ENCODE data around the gene LEP.
"Not testable (repeated sequence)": the region's sequence is repeated elsewhere in the genome, so short reads cannot be mapped to it uniquely, and the experiment has no call there.

Gene LEP

GRCh38 chr7:128271942-128272481 lies 30.9 kb downstream of the LEP start:
- DNase-seq (ENCODE audit: low read depth in 2 of 2) = no peak

GRCh38 chr7:128274246-128274883 lies 33.3 kb downstream of the LEP start:
- DNase-seq (ENCODE audit: low read depth in 2 of 2) = no peak

- no peak for DNase-seq (ENCODE audit: low read depth in 2 of 2)
Observed at GRCh38 chr7:128274884-128275603, 34.0 kb downstream of the LEP start.

- DNase-seq (ENCODE audit: low read depth in 2 of 2) = no peak
Observed at GRCh38 chr7:128275681-128276080, 34.6 kb downstream of the LEP start.

DNA sequence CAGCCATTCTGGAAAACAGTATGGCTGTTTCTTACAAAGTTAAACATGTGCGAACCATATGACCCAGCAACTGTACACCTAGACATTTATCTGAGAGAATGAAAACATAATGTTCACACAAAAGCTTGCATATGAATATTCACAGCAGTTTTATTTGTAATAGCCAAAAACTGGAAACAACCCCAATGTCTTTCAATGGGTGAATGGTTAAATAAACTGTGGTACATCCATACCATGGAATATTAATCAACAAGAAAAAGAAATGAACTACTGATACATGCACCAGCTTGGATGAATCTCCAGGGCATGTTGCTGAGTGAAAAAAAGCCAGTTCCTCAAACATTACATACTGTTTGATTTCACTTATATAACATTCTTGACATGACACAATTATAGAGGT lies 37.3 kb downstream of the LEP start:
- no peak for DNase-seq (ENCODE audit: low read depth in 2 of 2)

- DNase-seq (ENCODE audit: low read depth in 2 of 2) = no peak
Observed at GRCh38 chr7:128279124-128279713, 38.1 kb downstream of the LEP start.

- DNase-seq (ENCODE audit: low read depth in 2 of 2) = not testable (repeated sequence)
Observed at GRCh38 chr7:128280451-128280850, 39.4 kb downstream of the LEP start.

GRCh38 chr7:128281605-128282380 lies 40.7 kb downstream of the LEP start:
- DNase-seq (ENCODE audit: low read depth in 2 of 2) = no peak

DNA sequence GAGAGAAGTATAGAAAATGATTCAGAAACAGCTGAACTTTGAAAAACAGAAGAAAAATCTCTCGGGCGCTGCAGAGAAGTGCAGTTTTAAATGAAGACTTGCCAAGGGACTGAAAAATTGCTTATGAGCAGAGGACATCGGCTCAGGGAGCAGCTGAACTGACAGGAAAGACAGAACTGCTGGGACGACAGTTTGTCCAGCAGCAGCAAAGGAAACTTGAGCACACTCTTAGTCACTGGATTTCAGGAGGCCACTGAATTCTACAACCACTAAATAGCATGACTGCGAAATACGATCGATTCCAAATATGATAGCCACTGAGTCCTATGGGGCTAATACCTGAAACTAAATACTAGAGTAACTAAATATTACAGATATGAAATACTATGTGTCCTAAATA lies 43.0 kb downstream of the LEP start:
- no peak for DNase-seq (ENCODE audit: low read depth in 2 of 2)

DNA sequence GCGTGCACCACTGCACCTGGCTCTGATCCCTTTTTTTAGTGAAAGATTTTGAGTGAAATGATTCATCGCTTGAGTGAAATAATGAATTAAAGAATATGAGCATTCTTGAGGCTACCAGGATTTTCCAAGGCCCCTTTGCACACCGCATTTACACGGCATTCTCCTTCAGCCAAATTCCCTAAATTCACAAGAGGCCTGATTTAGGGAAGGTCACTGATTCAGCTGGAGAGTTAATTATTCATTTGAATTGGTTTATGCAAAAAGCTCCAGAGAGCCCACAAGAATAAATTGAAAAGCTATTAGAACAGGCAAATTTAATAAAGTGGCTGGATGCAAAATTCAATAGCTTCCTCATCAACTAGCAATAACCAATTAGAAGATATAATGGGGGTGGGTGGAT lies 46.5 kb downstream of the LEP start:
- no peak for DNase-seq (ENCODE audit: low read depth in 2 of 2)

GRCh38 chr7:128298004-128298403 lies 56.9 kb downstream of the LEP start:
- not testable (repeated sequence) for DNase-seq (ENCODE audit: low read depth in 2 of 2)

DNA sequence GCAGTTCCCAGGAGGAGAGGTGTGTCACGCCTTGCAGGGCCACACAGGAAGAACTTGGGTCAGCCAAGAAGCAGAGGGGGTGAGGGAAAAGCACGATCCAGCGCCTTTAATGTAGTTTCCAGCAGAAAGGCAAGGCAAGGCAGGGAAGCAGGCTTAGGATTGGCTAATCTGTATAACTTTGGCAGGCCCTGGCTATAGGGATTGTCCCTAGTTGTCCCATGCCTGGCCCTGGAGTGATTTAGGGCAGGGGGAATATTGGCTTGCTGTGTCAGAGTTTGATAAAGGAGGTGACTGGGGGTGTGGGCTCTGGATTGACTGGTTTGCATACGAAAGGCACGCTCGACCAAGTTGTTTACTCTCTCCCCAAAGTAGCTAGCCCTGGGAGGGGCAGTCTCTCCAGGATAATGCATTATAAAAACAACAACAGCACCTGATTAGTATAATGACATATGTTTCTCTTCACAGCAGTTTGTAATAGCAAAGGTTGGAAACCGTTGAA lies 58.1 kb downstream of the LEP start:
- DNase-seq (ENCODE audit: low read depth in 2 of 2) = no peak

DNA sequence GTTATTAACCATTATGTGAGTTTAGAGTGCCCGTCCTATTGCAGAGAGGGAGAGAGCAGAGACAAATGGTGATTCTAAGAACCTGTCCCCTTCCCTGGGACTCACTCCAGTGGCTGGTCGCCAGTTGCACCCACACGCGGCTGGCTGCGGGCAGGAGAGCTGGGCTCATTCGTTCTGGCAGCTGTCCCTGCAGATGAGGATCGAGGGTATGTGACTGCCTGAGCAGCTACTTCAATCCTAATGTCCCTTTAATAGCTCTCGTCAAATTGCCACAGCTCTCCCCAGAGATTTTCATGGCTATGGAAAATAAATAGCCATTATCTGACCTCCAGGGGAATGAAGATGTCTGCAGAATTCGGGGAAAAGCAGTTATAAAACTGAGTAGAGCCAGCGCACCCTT lies 61.1 kb downstream of the LEP start:
- DNase-seq (ENCODE audit: low read depth in 2 of 2) = no peak

DNA sequence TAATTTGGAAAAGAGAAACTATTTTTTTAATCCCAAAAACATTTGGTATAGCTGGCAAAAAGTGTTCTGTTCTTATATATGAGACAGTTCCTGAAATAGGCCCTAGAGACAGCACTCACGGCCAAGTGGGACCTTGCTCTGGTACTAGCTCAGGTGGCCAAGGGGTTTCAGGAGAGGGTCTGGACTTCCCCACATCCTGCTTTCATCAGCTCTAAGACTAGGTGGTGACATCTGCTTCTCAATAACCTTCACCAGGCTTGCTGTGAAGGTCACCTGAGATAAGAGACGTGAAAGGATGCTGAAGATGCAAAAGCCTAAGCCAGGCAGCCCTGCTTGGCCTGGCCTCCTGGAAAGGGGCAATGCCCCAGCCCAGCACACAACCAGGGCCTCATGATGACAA lies 62.1 kb downstream of the LEP start:
- DNase-seq (ENCODE audit: low read depth in 2 of 2) = no peak

DNA sequence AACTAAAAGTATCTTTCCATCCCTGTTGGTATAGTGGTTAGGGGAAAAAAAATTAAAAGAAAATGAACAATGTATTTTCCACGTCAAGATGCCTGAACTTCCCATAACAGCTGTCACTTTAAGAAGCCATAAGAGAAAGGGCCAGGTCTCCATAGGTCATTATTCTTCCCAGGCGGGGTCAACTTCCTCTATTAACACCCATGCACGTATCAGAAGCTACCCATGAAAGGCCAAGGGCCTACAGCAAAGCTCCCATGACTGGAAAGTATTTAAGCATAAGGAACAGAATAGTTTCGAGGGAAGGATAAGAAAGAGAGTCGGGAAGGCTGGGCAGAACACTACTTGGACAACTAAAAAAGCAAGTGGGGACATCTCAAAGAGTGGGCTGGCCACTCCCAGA lies 62.6 kb downstream of the LEP start:
- no peak for DNase-seq (ENCODE audit: low read depth in 2 of 2)

GRCh38 chr7:128304212-128304611 lies 63.1 kb downstream of the LEP start:
- no peak for DNase-seq (ENCODE audit: low read depth in 2 of 2)

GRCh38 chr7:128307061-128307460 lies 66.0 kb downstream of the LEP start:
- no peak for DNase-seq (ENCODE audit: low read depth in 2 of 2)
